Measurements from ENCODE around the gene EGFL6. TPM values are rescaled to one million over a fixed set of nuclear protein-coding genes. Genes with fewer than 3 reads are reported as not detected.
"Not testable (repeated sequence)": the region's sequence is repeated elsewhere in the genome, so short reads cannot be mapped to it uniquely, and the experiment has no call there.

The EGFL6 gene
- total and polyA plus RNA-seq, 2 experiments from 2014 or later, result not detected

- Histone ChIP-seq H3K9ac (no peak overlapping the region), H3F3A (ENCODE audit: insufficient read depth) (peaks cover 10% of the 10 kb centered on the region; the same call in 1 of the 2 replicates), H3K36me3 (ENCODE audit: low read depth) (no peaks in the 10 kb centered on the region), H3K27ac (no peak overlapping the region), H3K4me3 (no peak overlapping the region), H2AFZ (peak overlapping the region; percentile 65), H3K27me3 (replicated peaks; ENCODE audit: insufficient read depth) (no peaks in the 10 kb centered on the region), H3K4me1 (ENCODE audit: insufficient read depth) (0 out of 2 replicates have a peak, but pooled peaks cover 7% of the 10 kb centered on the region), H4K20me1 (ENCODE audit: insufficient read depth) (no peaks in the 10 kb centered on the region), H3K9me2 (ENCODE audit: insufficient read depth) (no peaks in the 10 kb centered on the region), H3K4me2 (ENCODE audit: unreplicated experiment) (no peak overlapping the region), H3K79me2 (ENCODE audit: insufficient read depth) (no peaks in the 10 kb centered on the region), H3K9me3 (ENCODE audit: low read depth) (no peaks in the 10 kb centered on the region)
- WGBS, 2 experiments (ENCODE audit: low coverage in 1 of 2, low lambda C conversion rate in 2 of 2, missing lambda C conversion rate in 2 of 2), result 53 to 54% methylated on average over 9 of the region's 9 CpGs
- in situ Hi-C loops (cut with MboI), result loop anchor here (5.0 kb wide), 1 partner anchor 133 kb away; no protein-coding TSS in a partner anchor
- DNase-seq, result no peak
- TF ChIP-seq EZH2 (IDR thresholded peaks at IDR 0.05; ENCODE audit: insufficient read depth, poor library complexity, severe bottlenecking), result no peak
- no peak for TF ChIP-seq EZH2phosphoT487 (IDR thresholded peaks at IDR 0.05; ENCODE audit: insufficient read depth, low read depth)
Observed at GRCh38 chrX:13645464-13646153, 76.2 kb downstream of the EGFL6 start.

- WGBS, 2 experiments (ENCODE audit: low coverage in 1 of 2, low lambda C conversion rate in 2 of 2, missing lambda C conversion rate in 2 of 2), result 29 to 39% methylated on average over 3 of the region's 3 CpGs
- Histone ChIP-seq H3K9ac (no peak overlapping the region), H3K27ac (no peak overlapping the region), H3K4me1 (ENCODE audit: insufficient read depth) (peaks cover 10% of the 10 kb centered on the region; the same call in 1 of the 2 replicates), H4K20me1 (ENCODE audit: insufficient read depth) (no peaks in the 10 kb centered on the region), H3K9me3 (ENCODE audit: low read depth) (no peaks in the 10 kb centered on the region), H3K4me3 (no peak overlapping the region), H3K36me3 (ENCODE audit: low read depth) (no peaks in the 10 kb centered on the region), H3K9me2 (ENCODE audit: insufficient read depth) (no peaks in the 10 kb centered on the region), H3K79me2 (ENCODE audit: insufficient read depth) (no peaks in the 10 kb centered on the region), H3K27me3 (replicated peaks; ENCODE audit: insufficient read depth) (no peaks in the 10 kb centered on the region), H3K4me2 (ENCODE audit: unreplicated experiment) (no peak overlapping the region), H3F3A (ENCODE audit: insufficient read depth) (peaks cover 11% of the 10 kb centered on the region; the same call in 1 of the 2 replicates), H2AFZ (peak overlapping the region; percentile 65; the same call in 1 of the 2 replicates)
- peak; percentile 77 for DNase-seq
- in situ Hi-C loops (cut with MboI), result loop anchor here (5.0 kb wide), 1 partner anchor 134 kb away; no protein-coding TSS in a partner anchor
- no peak for TF ChIP-seq EZH2 (IDR thresholded peaks at IDR 0.05; ENCODE audit: insufficient read depth, poor library complexity, severe bottlenecking)
Observed at GRCh38 chrX:13646154-13646549, 76.8 kb downstream of the EGFL6 start.

GRCh38 chrX:13647709-13648212, 78.4 kb downstream of the EGFL6 start:
- no peaks in the 10 kb centered on the region for H3K79me2 ChIP-seq (ENCODE audit: insufficient read depth)
- no peak for DNase-seq
- no peaks in the 10 kb centered on the region for H3K36me3 ChIP-seq (ENCODE audit: low read depth)
- WGBS, 2 experiments (ENCODE audit: low coverage in 1 of 2, low lambda C conversion rate in 2 of 2, missing lambda C conversion rate in 2 of 2), result 64 to 69% methylated on average over 8 of the region's 8 CpGs
- H3K4me1 ChIP-seq (ENCODE audit: insufficient read depth), result peaks cover 19% of the 10 kb centered on the region; the same call in 1 of the 2 replicates
- H3F3A ChIP-seq (ENCODE audit: insufficient read depth), result peaks cover 15% of the 10 kb centered on the region
- H3K4me2 ChIP-seq (ENCODE audit: unreplicated experiment), result no peak overlapping the region
- H3K27me3 ChIP-seq (replicated peaks; ENCODE audit: insufficient read depth), result no peaks in the 10 kb centered on the region
- H2AFZ ChIP-seq, result no peak overlapping the region
- H3K27ac ChIP-seq, result no peak overlapping the region
- no peaks in the 10 kb centered on the region for H4K20me1 ChIP-seq (ENCODE audit: insufficient read depth)
- no peak for TF ChIP-seq EZH2 (IDR thresholded peaks at IDR 0.05; ENCODE audit: insufficient read depth, poor library complexity, severe bottlenecking)
- no peak for TF ChIP-seq EZH2phosphoT487 (IDR thresholded peaks at IDR 0.05; ENCODE audit: insufficient read depth, low read depth)
- H3K9ac ChIP-seq, result no peak overlapping the region
- no peaks in the 10 kb centered on the region for H3K9me3 ChIP-seq (ENCODE audit: low read depth)
- in situ Hi-C loops (cut with MboI), result loop anchor here (5.0 kb wide), 1 partner anchor 135 kb away; no protein-coding TSS in a partner anchor
- no peak overlapping the region for H3K4me3 ChIP-seq
- H3K9me2 ChIP-seq (ENCODE audit: insufficient read depth), result no peaks in the 10 kb centered on the region

- not testable (repeated sequence) for H3K27me3 ChIP-seq (replicated peaks; ENCODE audit: insufficient read depth); H3K36me3 ChIP-seq (ENCODE audit: low read depth); H3K9me3 ChIP-seq (ENCODE audit: low read depth); H3K4me3 ChIP-seq; H3K4me2 ChIP-seq (ENCODE audit: unreplicated experiment); DNase-seq; H3K27ac ChIP-seq; H3K79me2 ChIP-seq (ENCODE audit: insufficient read depth); H2AFZ ChIP-seq; H3K9ac ChIP-seq; H3K9me2 ChIP-seq (ENCODE audit: insufficient read depth); H4K20me1 ChIP-seq (ENCODE audit: insufficient read depth)
- in situ Hi-C loops (cut with MboI), result loop anchor here (5.0 kb wide), 1 partner anchor 136 kb away; no protein-coding TSS in a partner anchor
- Histone ChIP-seq H3K4me1 (ENCODE audit: insufficient read depth) (peaks cover 19% of the 10 kb centered on the region; the same call in 1 of the 2 replicates), H3F3A (ENCODE audit: insufficient read depth) (peaks cover 15% of the 10 kb centered on the region)
- WGBS, 2 experiments (ENCODE audit: low coverage in 1 of 2, low lambda C conversion rate in 2 of 2, missing lambda C conversion rate in 2 of 2), result 94 to 100% methylated on average over 2 of the region's 2 CpGs
Observed at GRCh38 chrX:13648336-13648735, 78.9 kb downstream of the EGFL6 start.

Measured in GM23248 (cell line).